Neuron (in vitro differentiated cells): Measurements from ENCODE around the gene SDK1.
"Not testable (repeated sequence)": the region's sequence is repeated elsewhere in the genome, so short reads cannot be mapped to it uniquely, and the experiment has no call there.

Source experiments
- H2AFZ ChIP-seq: one replicate; pipeline ENCODE4 v1.6.1; 2013; ENCODE audit warnings: low read depth, mild to moderate bottlenecking, inconsistent platforms, low read length, moderate library complexity
- H3K27me3 ChIP-seq: one replicate; pipeline ENCODE4 v1.6.1; 2013; ENCODE audit warnings: low read length; ENCODE audit not compliant: insufficient read depth
- H3K36me3 ChIP-seq: one replicate; pipeline ENCODE4 v1.6.1; 2013; ENCODE audit warnings: low read length; ENCODE audit not compliant: insufficient read depth
- H3K4me1 ChIP-seq: one replicate; pipeline ENCODE4 v1.6.1; 2013; ENCODE audit warnings: low read length; ENCODE audit not compliant: insufficient read depth
- H3K4me3 ChIP-seq: 2 replicates; pipeline ENCODE4 v1.5.1; 2013; ENCODE audit warnings: mild to moderate bottlenecking, low read length, moderate library complexity
- H3K9me3 ChIP-seq: one replicate; pipeline ENCODE4 v1.6.1; 2013; ENCODE audit warnings: low read length

SDK1 gene

DNA sequence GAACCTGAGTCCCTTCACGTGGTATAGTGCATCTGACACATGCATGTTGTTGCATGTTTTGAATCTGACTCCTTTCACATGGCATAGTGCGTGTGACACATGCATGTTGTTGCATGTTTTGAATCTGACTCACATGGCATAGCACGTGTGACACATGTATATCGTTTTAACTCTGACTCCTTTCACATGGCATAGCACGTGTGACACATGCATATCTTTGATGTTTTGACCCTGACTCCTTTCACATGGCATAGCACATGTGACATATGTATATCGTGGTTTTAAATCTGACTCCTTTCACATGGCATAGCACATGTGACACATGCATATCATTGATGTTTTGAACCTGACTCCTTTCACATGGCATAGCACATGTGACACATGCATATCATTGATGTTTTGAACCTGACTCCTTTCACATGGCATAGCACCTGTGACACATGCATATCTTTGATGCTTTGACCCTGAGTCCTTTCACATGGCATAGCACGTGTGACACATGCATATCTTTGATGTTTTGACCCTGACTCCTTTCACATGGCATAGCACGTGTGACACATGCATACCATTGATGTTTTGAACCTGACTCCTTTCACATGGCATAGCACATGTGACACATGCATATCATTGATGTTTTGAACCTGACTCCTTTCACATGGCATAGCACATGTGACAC is 454.9 kb downstream of the SDK1 start:
- H3K4me3 ChIP-seq, H3K27me3 ChIP-seq, H2AFZ ChIP-seq, H3K9me3 ChIP-seq, H3K36me3 ChIP-seq: not testable (repeated sequence)
- peaks cover 16% of the 10 kb centered on the region for H3K4me1 ChIP-seq

DNA sequence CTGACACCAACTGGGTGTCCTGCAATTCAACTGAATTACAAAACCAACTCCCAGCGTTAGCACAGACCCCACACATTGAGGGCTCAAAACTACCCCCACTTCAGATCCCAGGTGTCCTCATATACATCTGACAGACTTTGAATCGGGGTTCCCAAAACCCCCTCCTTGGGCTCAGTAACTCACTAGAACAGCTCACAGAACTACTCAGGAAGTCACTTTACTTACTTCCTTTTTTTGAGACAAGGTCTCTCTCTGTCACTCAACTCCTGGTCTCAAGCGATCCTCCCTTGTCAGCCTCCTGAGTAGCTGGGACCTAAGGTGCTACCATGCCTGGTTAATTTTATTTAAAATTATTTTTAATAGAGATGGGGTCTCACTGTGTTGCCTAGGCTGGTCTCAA is 456.0 kb downstream of the SDK1 start:
- H3K4me3 ChIP-seq: no peak overlapping the region
- H2AFZ ChIP-seq: no peak overlapping the region
- no peaks in the 10 kb centered on the region for H3K9me3 ChIP-seq
- H3K36me3 ChIP-seq: no peaks in the 10 kb centered on the region
- peaks cover 16% of the 10 kb centered on the region for H3K4me1 ChIP-seq
- no peaks in the 10 kb centered on the region for H3K27me3 ChIP-seq

DNA sequence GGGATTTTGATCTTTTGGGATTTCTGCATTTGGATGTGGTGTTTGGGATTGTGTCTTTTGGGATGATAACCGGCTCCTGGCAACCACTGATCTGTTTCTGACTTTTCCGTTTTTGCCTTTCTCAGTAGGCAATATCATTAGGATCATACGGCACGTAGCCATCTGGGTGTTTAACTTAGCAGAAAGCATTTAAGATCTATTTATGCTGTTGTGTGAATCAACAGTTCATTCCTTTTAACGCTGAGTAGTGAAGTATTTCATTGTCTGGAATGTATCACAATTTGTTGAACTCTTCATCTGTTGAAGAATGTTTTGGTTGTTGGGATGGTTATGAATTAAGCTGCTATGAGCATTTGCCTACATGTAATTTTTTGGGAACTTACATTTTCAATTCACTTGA is 459.6 kb downstream of the SDK1 start:
- no peaks in the 10 kb centered on the region for H3K36me3 ChIP-seq
- H2AFZ ChIP-seq: no peak overlapping the region
- H3K9me3 ChIP-seq: no peaks in the 10 kb centered on the region
- no peak overlapping the region for H3K4me3 ChIP-seq
- H3K4me1 ChIP-seq: no peaks in the 10 kb centered on the region
- H3K27me3 ChIP-seq: no peaks in the 10 kb centered on the region

DNA sequence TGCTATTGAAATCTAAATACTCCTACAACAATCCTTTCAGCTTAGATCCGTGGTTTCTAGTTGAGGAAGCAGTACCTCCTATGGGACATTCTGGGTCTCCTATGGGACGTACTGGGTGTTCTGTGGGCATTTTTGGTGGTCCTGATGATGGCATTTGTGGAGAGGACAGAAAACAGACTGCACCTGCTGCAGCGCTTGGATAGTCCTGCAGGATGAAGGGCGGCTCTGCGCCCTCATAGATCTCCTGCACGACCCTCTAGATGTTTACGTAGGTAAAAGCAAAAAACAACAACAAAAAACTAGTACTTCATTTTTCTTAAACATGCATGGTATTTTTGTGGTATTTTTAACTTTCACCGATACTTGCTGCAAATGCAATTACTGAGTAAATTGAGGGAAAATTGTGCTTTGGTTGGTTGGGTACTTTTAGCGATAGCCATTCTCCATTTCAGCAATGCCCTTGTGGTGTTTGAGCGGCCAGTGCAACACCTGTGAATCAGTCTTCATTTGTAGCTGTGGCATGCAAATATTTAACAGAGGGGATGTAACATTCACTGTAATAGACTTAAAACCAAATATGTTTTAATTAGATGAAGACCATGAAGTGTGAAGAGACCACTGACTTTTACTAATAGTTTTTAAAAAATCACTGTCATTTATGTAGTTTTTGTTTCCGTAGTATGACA is 461.2 kb downstream of the SDK1 start:
- Histone ChIP-seq H3K36me3 (no peaks in the 10 kb centered on the region), H3K9me3 (no peaks in the 10 kb centered on the region), H3K4me3 (no peak overlapping the region), H3K4me1 (no peaks in the 10 kb centered on the region), H3K27me3 (no peaks in the 10 kb centered on the region), H2AFZ (no peak overlapping the region)

DNA sequence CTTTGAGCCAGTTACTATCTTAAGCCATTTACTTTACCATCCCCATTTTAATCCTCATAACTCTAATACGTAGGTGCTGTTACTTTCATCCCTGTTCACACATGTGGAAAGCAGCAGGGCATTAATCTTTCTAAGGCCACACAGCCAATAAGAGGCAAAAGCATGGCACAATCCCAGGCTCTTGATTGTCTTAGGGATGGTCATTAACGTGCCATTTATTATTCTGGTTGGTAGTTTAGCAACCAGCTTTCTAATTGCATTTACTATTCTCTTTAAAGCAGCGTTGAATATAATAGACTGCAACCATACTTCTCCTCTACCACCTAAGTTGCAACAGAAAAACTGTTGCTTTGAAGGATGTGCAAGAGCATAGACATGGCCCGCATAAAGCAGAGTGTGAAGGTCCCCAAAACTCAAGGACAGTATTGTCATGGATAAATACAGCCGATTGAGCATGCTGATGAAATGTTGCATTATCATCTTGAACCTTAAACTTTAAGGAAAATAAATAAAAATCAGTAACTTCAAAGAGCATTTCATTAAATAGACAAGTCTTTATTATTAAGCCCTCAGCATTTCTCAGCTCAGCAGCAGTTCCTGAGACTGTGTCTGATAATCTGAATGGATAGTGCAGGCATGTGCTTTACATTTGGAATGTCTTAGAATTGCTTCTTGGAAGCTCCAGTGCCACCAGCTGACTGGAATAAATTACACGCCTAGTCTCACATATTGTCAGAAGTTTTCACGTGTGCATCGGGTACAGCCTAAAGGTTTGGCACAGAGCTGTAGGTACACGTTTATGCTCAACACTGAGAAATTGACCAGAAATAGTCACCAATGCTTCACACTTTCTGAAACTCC is 467.1 kb downstream of the SDK1 start:
- Histone ChIP-seq H3K36me3 (no peaks in the 10 kb centered on the region), H3K9me3 (no peaks in the 10 kb centered on the region), H3K4me1 (peaks cover 15% of the 10 kb centered on the region), H2AFZ (no peak overlapping the region), H3K27me3 (no peaks in the 10 kb centered on the region), H3K4me3 (no peak overlapping the region)

DNA sequence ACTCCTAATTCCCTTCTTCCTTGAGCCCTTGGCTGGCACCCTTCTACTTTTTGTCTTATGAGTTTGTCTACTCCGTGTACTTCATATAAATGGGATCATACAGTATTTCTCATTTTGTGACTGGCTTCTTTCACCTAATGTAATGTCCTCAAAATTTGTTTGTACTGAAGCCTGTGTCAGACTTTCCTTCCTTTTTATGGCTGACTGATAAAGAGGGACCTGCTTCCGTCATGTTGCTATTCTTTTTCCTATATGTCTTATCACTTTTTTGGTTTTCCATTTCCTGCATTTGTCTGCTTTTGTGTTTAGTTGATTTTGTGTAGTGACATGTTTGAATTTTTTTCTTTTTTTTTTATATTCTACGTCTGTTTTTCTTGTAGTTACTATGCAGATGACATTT is 470.9 kb downstream of the SDK1 start:
- Histone ChIP-seq H3K9me3 (no peaks in the 10 kb centered on the region), H3K36me3 (no peaks in the 10 kb centered on the region), H3K4me1 (peaks cover 20% of the 10 kb centered on the region), H2AFZ (no peak overlapping the region), H3K4me3 (no peak overlapping the region), H3K27me3 (no peaks in the 10 kb centered on the region)

DNA sequence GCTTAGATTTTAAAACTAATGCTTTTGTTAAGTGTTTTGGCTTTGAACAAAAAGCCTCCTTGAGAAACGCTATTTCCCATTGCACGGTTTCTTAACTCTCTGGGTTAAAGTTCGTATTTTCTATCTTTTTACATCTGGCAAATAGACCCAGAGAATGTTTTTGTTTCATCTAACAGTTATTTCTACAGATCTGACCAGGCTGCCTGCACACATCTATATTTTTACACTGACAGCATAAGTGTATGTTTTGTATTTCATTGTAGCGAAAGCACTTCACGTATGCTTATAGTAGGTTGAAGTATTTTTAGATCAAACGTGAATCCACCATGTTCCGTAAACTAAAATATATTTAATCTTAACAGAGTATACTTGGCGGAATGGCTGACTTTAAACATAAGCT is 477.3 kb downstream of the SDK1 start:
- Histone ChIP-seq H3K36me3 (no peaks in the 10 kb centered on the region), H3K4me1 (peaks cover 7% of the 10 kb centered on the region), H2AFZ (no peak overlapping the region), H3K4me3 (no peak overlapping the region), H3K27me3 (no peaks in the 10 kb centered on the region), H3K9me3 (peaks cover 20% of the 10 kb centered on the region)

DNA sequence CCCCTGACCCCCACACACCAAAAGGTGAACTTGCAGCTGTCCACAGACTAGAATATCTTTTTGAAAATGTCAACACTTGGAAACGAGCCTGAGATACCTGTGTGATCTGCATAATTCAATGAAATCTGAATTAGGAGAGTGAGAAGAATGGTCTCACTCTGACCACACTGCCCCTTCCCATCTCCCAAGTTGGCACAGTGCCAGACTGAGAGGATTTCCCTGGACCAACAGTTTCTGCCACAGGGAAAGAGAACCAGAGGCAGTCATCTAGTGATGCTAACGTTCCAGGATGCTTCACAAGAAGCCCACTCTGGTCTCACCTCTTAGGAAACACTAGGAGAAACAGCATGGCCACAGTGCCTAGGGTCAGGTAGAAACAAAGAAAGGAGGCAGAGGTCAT is 479.0 kb downstream of the SDK1 start:
- peaks cover 20% of the 10 kb centered on the region for H3K9me3 ChIP-seq
- no peak overlapping the region for H2AFZ ChIP-seq
- H3K4me3 ChIP-seq: no peak overlapping the region
- H3K27me3 ChIP-seq: no peaks in the 10 kb centered on the region
- no peaks in the 10 kb centered on the region for H3K36me3 ChIP-seq
- peaks cover 7% of the 10 kb centered on the region for H3K4me1 ChIP-seq

DNA sequence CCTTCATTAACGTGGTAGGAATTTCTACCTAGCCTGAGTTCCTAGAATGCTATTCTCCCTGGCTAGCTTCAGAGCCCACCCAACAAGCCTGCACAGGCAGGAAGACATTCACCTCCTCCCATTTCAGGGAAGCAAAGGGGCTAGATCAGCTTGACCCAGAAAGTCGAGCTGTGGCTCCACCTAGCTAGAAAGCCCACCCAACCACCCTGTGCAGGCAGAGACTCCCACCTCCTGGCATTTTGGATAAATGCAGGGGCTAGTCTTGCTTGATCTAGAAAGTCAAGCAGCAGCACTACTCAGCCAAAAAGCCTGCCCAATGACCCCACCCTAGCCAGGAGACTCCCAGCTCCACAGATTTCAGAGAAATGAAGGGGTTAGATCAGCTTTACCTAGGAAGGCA is 479.5 kb downstream of the SDK1 start:
- Histone ChIP-seq H3K27me3 (no peaks in the 10 kb centered on the region), H3K4me1 (peaks cover 7% of the 10 kb centered on the region)

DNA sequence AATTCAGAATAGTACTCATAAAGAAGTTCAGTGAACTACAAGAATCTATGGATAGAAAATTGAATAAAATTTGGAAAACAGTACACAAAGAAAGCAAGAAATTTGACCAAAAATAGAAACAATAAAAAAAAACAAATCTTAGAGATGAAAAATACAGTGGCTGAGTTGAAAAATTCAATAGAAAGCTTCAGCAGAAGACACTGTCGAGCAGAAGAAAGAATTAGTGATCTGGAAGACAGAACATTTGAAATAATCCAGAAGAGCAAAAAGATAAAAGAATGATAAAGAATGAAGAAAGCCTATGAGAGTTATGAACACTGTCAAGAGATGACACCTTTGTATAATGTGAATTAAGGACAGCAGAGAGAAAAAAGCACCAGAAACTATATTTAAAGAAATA is 480.6 kb downstream of the SDK1 start:
- Histone ChIP-seq H3K4me1 (peaks cover 14% of the 10 kb centered on the region), H3K4me3 (no peak overlapping the region), H3K36me3 (no peaks in the 10 kb centered on the region), H3K9me3 (peaks cover 20% of the 10 kb centered on the region), H2AFZ (no peak overlapping the region), H3K27me3 (no peaks in the 10 kb centered on the region)

More for the DNA sequence above, 479.5 kb downstream of the SDK1 start:
- Histone ChIP-seq H3K9me3 (peaks cover 20% of the 10 kb centered on the region), H3K4me3 (no peak overlapping the region), H3K36me3 (no peaks in the 10 kb centered on the region), H2AFZ (no peak overlapping the region)

DNA sequence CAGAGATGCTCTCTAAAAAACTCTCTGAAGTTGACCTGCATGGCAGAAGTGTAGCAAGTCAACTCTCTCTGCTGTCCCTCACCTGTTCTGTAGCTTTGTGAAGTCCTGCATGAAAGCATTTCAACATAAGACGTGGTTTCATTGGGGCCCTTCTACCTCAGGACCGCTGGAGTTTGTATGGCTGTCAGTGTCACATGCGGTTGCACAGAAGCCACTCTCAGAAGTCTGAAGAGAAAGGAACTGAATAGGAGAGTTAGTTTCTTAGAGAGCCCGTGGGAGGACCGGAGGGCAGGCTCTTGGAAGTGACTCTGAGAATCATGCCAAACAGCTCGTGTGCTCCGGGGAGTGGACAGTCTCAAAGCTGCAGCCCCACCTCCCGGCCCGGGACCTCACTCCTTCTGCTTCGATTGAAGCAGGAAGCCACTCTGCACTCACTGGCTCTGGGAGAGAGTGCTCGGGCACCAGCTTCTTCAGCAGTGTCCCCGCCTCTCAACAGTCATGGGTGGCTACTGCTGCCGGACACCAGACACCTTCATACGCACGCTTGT is 486.7 kb downstream of the SDK1 start:
- H3K9me3 ChIP-seq: no peaks in the 10 kb centered on the region
- H2AFZ ChIP-seq: no peak overlapping the region
- peaks cover 10% of the 10 kb centered on the region for H3K4me1 ChIP-seq
- no peaks in the 10 kb centered on the region for H3K27me3 ChIP-seq
- H3K36me3 ChIP-seq: no peaks in the 10 kb centered on the region
- H3K4me3 ChIP-seq: no peak overlapping the region

DNA sequence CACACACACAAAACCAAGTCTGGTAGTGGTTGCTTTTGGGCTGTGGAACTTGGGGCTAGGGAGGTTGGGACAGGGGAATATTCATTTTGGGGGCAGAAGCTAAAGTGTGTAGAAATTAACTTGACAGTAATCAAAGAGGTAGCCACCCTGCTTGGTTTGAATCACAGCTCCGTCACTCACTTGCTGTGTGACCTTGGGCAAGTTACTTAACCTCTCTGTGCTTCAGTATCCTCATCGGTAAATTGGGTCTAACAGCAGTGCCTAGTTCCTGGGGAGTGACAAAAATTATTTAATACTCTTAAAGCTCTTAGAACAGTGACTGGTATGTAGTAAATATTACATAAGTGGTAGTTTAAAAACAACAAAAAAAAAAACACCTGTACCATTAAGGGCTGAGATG is 489.8 kb downstream of the SDK1 start:
- Histone ChIP-seq H3K4me1 (peaks cover 8% of the 10 kb centered on the region), H3K9me3 (no peaks in the 10 kb centered on the region), H3K36me3 (no peaks in the 10 kb centered on the region), H3K27me3 (no peaks in the 10 kb centered on the region), H2AFZ (no peak overlapping the region), H3K4me3 (no peak overlapping the region)

DNA sequence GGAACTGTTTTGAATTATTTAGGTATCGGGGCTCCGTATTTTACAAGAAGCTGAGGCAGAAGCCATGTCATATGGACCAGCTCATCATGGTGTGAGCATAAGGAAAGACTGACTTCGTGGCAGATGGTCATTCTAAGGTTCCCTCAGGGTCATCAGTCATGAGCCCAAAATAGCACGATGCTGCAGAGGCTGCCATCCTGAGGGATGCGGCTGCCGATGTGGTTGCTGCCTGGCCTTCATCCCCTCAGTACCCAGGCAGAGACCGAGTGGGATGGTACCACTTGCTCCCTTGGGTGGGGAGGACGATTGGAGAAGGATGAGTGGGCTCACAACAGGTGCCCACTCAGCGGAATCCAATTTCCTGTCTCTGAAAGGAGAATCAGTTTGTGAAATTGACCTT is 490.3 kb downstream of the SDK1 start:
- Histone ChIP-seq H3K9me3 (no peaks in the 10 kb centered on the region), H3K27me3 (no peaks in the 10 kb centered on the region), H2AFZ (no peak overlapping the region), H3K36me3 (no peaks in the 10 kb centered on the region), H3K4me1 (peaks cover 4% of the 10 kb centered on the region), H3K4me3 (no peak overlapping the region)
